GM12878 (cell line): ENCODE results near the gene TRIM69.

Experiments
- E2F4 ChIP-seq: IDR thresholded peaks from 2 replicates; pipeline ENCODE4 v1.6.1; 2012; ENCODE audit warnings: low read depth, low read length, improper control_type of control experiment
- JUND ChIP-seq: IDR thresholded peaks from 2 replicates; pipeline ENCODE4 v1.6.1; 2012; ENCODE audit warnings: low read depth, mild to moderate bottlenecking, low read length, improper control_type of control experiment, moderate library complexity
- TAF1 ChIP-seq: IDR thresholded peaks from 2 replicates; pipeline ENCODE4 v1.6.1; 2011; ENCODE audit warnings: mild to moderate bottlenecking, low read depth, low read length, borderline replicate concordance

DNA sequence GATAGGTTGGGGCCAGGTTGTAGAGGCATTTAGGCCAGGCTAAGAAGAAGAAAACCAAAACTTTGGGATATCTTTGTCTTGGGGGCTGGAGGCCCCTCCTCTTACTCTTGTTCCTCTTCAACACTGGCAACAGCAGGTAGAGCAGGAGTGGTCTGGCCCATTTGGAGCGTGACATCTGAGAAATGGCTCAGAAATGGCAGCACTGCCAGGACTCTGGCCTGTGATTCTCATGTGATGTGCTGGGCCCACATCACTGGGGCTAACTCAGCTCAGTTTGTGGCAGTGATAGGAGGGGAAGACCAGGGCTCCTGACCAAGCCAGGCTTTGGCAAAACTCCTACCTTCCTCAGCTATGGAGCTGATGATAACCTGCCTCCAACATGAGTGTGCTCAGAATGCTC lies 43.7 kb upstream of the TRIM69 start:
- TF ChIP-seq JUND = no peak
- TF ChIP-seq E2F4 = no peak
- no peak for TF ChIP-seq TAF1
